ENCODE results near the gene SPATC1L.
"Not testable (repeated sequence)": the region's sequence is repeated elsewhere in the genome, so short reads cannot be mapped to it uniquely, and the experiment has no call there.

Gene SPATC1L

DNA sequence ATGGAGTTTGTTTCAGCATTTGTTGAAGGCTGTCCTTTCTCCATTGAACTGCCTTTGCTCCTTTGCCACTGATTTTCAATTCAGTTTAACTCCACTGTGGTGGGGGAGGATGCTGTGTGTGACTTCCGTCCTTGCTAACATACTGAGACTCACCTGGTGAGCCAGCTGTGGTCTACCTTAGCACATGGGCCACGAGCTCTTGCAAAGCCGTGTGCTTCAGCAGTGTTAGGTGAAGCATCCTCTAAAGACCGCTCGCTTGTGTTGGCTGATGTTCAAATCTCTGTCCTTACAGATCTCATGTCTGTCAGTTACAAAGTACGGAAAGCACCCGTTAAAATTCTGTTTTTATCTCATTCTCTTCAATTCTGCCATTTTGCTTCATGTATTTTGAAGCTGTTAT lies 3.6 kb upstream of the SPATC1L start:
- Histone ChIP-seq H3K27me3 (ENCODE audit: control insufficient read depth, insufficient read depth, low read length) (no peaks in the 10 kb centered on the region), H3K9ac (ENCODE audit: low read length) (no peak overlapping the region), H3K4me3 (ENCODE audit: low read depth, low read length) (no peak overlapping the region), H3K9me3 (ENCODE audit: control insufficient read depth, insufficient read depth, low read depth, low read length) (no peaks in the 10 kb centered on the region), H3K4me1 (ENCODE audit: control insufficient read depth, insufficient read depth, low read length) (peaks cover 25% of the 10 kb centered on the region), H3K27ac (ENCODE audit: low read depth, low read length) (peak overlapping the region; percentile 8; the same call in 1 of the 2 replicates), H3K36me3 (ENCODE audit: control insufficient read depth, insufficient read depth, low read length) (peaks cover 45% of the 10 kb centered on the region)

DNA sequence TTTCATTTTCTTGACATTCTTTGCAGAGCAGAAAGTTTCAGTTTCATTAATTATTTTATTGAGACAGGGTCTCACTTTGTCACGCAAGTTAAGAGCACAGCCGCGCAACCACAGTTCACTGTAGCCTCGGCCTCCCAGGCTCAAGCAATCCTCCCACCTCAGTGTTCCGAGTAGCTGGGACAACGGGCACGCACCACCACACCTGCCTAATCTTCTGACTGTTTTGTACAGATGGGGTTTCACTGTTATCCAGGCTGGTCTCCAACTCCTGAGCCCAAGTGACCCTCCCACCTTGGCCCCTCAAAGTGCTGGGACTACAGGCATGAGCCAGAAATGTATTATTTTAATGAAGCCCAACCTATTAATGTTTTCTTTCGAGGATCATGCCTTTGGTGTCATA lies 3.0 kb upstream of the SPATC1L start:
- Histone ChIP-seq H3K4me1 (ENCODE audit: control insufficient read depth, insufficient read depth, low read length) (peaks cover 25% of the 10 kb centered on the region), H3K36me3 (ENCODE audit: control insufficient read depth, insufficient read depth, low read length) (peaks cover 40% of the 10 kb centered on the region), H3K9me3 (ENCODE audit: control insufficient read depth, insufficient read depth, low read depth, low read length) (no peaks in the 10 kb centered on the region), H3K4me3 (ENCODE audit: low read depth, low read length) (no peak overlapping the region), H3K27me3 (ENCODE audit: control insufficient read depth, insufficient read depth, low read length) (no peaks in the 10 kb centered on the region), H3K9ac (ENCODE audit: low read length) (no peak overlapping the region), H3K27ac (ENCODE audit: low read depth, low read length) (no peak overlapping the region)

DNA sequence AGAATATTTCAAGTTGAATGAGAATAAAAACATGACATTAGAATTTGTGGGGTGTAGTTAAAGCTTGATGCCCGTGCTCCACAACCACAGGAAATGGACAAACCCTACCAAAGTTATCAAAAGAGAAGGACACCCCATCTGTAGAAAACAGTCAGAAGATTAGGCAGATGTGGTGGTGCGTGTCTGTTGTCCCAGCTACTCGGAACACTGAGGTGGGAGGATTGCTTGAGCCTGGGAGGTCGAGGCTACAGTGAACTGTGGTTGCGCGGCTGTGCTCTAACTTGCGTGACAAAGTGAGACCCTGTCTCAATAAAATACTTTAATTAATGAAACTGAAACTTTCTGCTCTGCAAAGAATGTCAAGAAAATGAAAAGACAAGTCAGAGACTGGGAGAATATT lies 1.5 kb upstream of the SPATC1L start:
- H3K4me3 ChIP-seq (ENCODE audit: low read depth, low read length), result no peak overlapping the region

DNA sequence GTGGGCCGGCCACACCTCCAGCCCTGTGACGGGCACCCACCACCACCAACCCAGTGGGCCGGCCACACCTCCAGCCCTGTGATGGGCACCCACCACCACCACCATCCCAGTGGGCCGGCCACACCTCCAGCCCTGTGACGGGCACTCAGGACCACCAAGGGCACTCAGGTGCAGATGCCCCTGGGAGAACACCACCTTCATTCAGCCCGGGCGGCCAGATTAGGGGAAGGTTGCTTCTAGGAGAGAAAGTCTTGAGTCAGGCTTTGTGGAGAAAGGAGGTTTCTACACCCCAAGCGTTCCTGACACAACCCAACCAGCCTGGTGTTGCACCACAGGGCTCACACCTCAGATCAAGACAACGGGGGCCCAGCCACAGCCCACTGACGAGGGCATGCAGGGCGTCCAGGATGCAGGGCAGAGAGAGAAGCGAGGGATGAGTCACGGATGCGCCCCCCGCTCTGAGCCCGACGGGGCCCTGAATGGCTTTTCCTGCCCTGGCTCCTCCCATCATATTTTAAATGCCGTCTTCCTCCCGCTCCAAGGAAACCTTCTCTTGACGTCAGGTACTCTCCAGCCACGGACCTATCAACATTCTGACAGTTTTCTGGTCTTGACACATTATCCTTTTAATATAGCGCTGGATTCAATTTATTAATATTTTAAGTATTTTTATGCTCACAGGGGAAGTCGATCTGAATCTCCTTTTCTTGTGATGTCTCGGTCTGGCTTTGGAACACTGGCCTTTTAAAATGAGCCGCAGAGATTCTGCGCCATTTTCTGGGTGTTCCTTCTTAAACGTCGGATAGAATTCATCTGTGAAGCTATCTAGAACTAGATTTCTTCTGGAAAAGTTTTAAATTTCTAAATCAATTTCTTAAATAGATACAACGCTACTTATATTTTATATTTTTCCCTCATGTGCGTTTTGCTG lies 631 bp upstream of the SPATC1L start:
- H3K27ac ChIP-seq (ENCODE audit: low read depth, low read length), result peak overlapping the region; percentile 84
- H3K9me3 ChIP-seq (ENCODE audit: control insufficient read depth, insufficient read depth, low read depth, low read length), result no peaks in the 10 kb centered on the region
- H3K27me3 ChIP-seq (ENCODE audit: control insufficient read depth, insufficient read depth, low read length), result no peaks in the 10 kb centered on the region
- peaks cover 40% of the 10 kb centered on the region for H3K4me1 ChIP-seq (ENCODE audit: control insufficient read depth, insufficient read depth, low read length)
- H3K4me3 ChIP-seq (ENCODE audit: low read depth, low read length), result peak overlapping the region; percentile 93
- H3K9ac ChIP-seq (ENCODE audit: low read length), result peak overlapping the region; percentile 87
- H3K36me3 ChIP-seq (ENCODE audit: control insufficient read depth, insufficient read depth, low read length), result peaks cover 18% of the 10 kb centered on the region

More for the DNA sequence above, 1.5 kb upstream of the SPATC1L start:
- H3K27ac ChIP-seq (ENCODE audit: low read depth, low read length), result no peak overlapping the region
- H3K27me3 ChIP-seq (ENCODE audit: control insufficient read depth, insufficient read depth, low read length), result no peaks in the 10 kb centered on the region
- H3K36me3 ChIP-seq (ENCODE audit: control insufficient read depth, insufficient read depth, low read length), result peaks cover 25% of the 10 kb centered on the region
- no peak overlapping the region for H3K9ac ChIP-seq (ENCODE audit: low read length)
- peaks cover 34% of the 10 kb centered on the region for H3K4me1 ChIP-seq (ENCODE audit: control insufficient read depth, insufficient read depth, low read length)
- no peaks in the 10 kb centered on the region for H3K9me3 ChIP-seq (ENCODE audit: control insufficient read depth, insufficient read depth, low read depth, low read length)

DNA sequence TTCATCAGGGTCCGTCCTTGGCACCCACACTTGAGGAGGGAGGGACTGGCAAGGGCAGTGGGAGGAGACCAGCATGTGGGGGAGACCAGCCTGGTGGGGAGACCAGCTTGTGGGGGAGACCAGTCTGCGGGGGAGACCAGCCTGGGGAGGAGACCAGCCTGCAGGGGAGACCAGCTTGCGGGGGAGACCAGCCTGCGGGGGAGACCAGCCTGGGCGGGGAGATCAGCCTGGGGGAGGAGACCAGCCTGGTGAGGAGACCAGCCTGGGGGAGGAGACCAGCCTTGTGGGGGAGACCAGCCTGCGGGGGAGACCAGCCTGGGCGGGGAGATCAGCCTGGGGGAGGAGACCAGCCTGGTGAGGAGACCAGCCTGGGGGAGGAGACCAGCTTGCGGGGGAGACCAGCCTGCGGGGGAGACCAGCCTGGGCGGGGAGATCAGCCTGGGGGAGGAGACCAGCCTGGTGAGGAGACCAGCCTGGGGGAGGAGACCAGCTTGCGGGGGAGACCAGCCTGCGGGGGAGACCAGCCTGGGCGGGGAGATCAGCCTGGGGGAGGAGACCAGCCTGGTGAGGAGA lies 836 bp downstream of the SPATC1L start:
- Histone ChIP-seq H3K4me3 (ENCODE audit: low read depth, low read length) (peak overlapping the region; percentile 93), H3K4me1 (ENCODE audit: control insufficient read depth, insufficient read depth, low read length) (peaks cover 28% of the 10 kb centered on the region), H3K36me3 (ENCODE audit: control insufficient read depth, insufficient read depth, low read length) (peaks cover 16% of the 10 kb centered on the region)
- not testable (repeated sequence) for H3K27ac ChIP-seq (ENCODE audit: low read depth, low read length); H3K9ac ChIP-seq (ENCODE audit: low read length); H3K9me3 ChIP-seq (ENCODE audit: control insufficient read depth, insufficient read depth, low read depth, low read length); H3K27me3 ChIP-seq (ENCODE audit: control insufficient read depth, insufficient read depth, low read length)

DNA sequence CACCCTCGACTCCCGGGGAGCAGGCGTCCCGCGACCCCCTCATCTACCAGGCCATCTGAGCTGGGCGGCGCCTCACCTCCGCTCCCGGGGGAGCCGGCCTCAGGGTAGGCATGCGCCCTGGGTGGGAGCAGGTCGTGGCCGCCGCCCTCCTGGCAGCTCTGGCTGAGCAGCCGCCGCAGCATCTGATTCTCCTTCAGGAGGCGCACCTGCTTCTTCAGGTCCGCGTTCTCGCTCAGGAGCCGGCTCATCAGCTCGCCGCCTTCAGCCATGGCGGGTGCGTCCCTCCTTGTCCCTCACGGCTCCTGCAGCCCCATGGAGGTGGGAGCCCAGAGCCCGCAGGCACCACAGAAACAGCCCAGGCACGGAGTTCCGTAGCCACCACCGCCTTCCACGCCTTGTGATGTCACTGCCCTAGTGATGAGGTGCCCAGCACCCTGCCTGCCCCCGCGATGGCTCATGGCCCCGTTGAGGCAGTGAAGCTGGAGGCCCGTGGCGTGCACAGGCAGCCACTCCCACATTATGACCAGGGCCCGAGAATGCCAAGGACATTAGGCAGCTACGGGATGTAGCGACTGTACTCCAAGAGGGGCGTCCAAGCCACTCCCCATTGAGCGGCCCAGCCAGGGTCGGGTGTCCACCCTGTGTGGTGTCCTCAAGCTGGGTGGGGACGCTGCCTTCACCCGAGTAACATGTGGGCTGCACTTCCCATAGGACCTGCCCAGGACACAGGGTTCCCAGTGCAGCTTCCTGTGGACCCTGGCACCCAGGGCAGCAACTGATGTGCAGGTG lies 1.5 kb downstream of the SPATC1L start:
- Histone ChIP-seq H3K27ac (ENCODE audit: low read depth, low read length) (no peak overlapping the region), H3K4me3 (ENCODE audit: low read depth, low read length) (peak overlapping the region; percentile 37; the same call in 1 of the 2 replicates), H3K36me3 (ENCODE audit: control insufficient read depth, insufficient read depth, low read length) (peaks cover 10% of the 10 kb centered on the region), H3K9me3 (ENCODE audit: control insufficient read depth, insufficient read depth, low read depth, low read length) (no peaks in the 10 kb centered on the region), H3K4me1 (ENCODE audit: control insufficient read depth, insufficient read depth, low read length) (peaks cover 22% of the 10 kb centered on the region), H3K9ac (ENCODE audit: low read length) (no peak overlapping the region), H3K27me3 (ENCODE audit: control insufficient read depth, insufficient read depth, low read length) (no peaks in the 10 kb centered on the region)

DNA sequence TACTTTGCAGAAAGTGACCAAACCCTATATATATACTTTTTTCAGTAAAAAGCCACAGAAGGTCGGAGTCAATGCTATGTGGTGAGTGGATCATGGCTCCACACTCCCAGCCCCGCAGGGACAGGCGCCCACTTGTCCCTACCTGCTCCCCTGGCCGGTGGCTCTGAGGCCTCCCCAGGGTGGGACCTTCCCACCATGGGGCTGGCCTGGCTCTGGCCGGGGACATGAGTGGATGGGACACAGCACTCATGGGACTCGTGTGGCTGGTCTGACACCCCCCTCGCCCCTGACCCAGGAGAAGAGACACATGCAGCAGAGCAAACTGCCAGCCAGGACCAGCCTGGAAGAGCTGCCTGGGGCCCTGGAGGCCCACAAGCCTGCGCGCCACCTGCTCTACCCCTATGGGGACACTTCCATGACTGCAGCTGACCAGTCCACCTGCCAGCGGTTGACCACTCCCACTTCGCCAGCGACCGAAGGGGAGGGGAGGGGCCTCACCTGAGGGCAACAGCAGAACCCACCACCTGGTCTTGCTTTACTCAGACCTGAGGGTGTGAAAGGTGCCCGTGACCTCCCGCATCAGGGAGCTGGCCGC lies 2.2 kb downstream of the SPATC1L start:
- H3K9me3 ChIP-seq (ENCODE audit: control insufficient read depth, insufficient read depth, low read depth, low read length), result peaks cover 3% of the 10 kb centered on the region; the same call in 1 of the 2 replicates
- peaks cover 5% of the 10 kb centered on the region; the same call in 1 of the 2 replicates for H3K36me3 ChIP-seq (ENCODE audit: control insufficient read depth, insufficient read depth, low read length)
- no peak overlapping the region for H3K9ac ChIP-seq (ENCODE audit: low read length)
- H3K4me3 ChIP-seq (ENCODE audit: low read depth, low read length), result no peak overlapping the region
- no peak overlapping the region for H3K27ac ChIP-seq (ENCODE audit: low read depth, low read length)
- H3K4me1 ChIP-seq (ENCODE audit: control insufficient read depth, insufficient read depth, low read length), result peaks cover 21% of the 10 kb centered on the region
- H3K27me3 ChIP-seq (ENCODE audit: control insufficient read depth, insufficient read depth, low read length), result no peaks in the 10 kb centered on the region

DNA sequence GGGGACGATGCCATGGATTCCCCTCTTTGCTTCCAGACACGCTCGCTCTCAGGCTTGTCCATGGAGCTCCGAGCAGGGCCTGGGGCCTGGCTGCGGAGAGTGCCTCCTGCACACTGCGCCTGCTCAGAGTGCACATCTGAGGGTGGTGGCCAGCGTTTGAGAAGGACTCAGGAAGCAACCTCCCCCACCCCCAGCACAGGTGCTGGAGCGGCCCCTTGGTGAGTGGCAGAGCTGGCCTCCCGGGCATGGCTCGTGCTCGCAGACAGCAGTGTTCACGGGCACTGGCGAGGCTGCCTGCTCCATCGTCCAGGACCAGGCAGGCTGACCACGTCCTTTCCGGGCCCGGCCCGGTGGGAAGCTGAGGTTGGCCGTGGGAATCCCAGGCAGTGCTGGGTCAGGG lies 2.8 kb downstream of the SPATC1L start:
- H3K27ac ChIP-seq (ENCODE audit: low read depth, low read length), result 0 out of 2 replicates have a peak overlapping the region, but pooled peaks have one; percentile 34
- no peaks in the 10 kb centered on the region for H3K27me3 ChIP-seq (ENCODE audit: control insufficient read depth, insufficient read depth, low read length)
- H3K4me1 ChIP-seq (ENCODE audit: control insufficient read depth, insufficient read depth, low read length), result peaks cover 21% of the 10 kb centered on the region
- H3K9me3 ChIP-seq (ENCODE audit: control insufficient read depth, insufficient read depth, low read depth, low read length), result peaks cover 3% of the 10 kb centered on the region; the same call in 1 of the 2 replicates
- peak overlapping the region; percentile 13 for H3K9ac ChIP-seq (ENCODE audit: low read length)
- peaks cover 5% of the 10 kb centered on the region; the same call in 1 of the 2 replicates for H3K36me3 ChIP-seq (ENCODE audit: control insufficient read depth, insufficient read depth, low read length)
- H3K4me3 ChIP-seq (ENCODE audit: low read depth, low read length), result 0 out of 2 replicates have a peak overlapping the region, but pooled peaks have one; percentile 16

DNA sequence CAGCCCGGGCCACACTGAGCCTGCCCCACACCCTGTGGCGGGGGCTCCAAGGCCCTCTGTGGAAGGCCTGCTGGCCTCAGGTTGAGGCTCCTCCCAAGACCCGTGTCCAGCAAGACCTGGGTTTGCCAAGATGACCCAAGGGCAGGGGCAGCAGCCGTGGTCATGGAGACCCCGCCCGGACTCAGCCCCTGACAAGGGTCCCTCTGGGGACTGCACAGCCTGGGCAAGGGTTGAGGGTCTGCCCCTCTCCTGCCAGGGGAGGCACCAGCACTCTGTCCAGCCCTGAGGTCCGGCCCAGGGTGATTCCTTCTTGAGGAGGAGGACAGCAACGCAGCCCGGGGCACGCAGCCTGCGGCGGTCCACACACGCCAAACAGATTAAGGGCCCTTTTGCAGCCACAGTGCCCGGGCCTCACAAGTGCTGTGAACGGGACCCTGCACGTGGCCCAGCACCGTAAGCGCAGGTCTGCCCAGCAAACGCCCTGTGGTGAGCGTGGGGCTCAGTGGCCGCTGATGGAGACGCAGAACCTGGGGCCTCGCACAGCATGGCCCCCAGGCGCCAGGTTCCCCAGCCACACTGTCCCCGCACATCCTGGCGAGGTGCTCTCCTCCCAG lies 3.4 kb downstream of the SPATC1L start:
- Histone ChIP-seq H3K4me1 (ENCODE audit: control insufficient read depth, insufficient read depth, low read length) (peaks cover 21% of the 10 kb centered on the region), H3K9ac (ENCODE audit: low read length) (peak overlapping the region; percentile 13), H3K27ac (ENCODE audit: low read depth, low read length) (peak overlapping the region; percentile 34; the same call in 1 of the 2 replicates), H3K4me3 (ENCODE audit: low read depth, low read length) (0 out of 2 replicates have a peak overlapping the region, but pooled peaks have one; percentile 16), H3K27me3 (ENCODE audit: control insufficient read depth, insufficient read depth, low read length) (no peaks in the 10 kb centered on the region), H3K36me3 (ENCODE audit: control insufficient read depth, insufficient read depth, low read length) (peaks cover 5% of the 10 kb centered on the region; the same call in 1 of the 2 replicates), H3K9me3 (ENCODE audit: control insufficient read depth, insufficient read depth, low read depth, low read length) (peaks cover 3% of the 10 kb centered on the region; the same call in 1 of the 2 replicates)
